ENCODE data around the gene AFAP1.

DNA sequence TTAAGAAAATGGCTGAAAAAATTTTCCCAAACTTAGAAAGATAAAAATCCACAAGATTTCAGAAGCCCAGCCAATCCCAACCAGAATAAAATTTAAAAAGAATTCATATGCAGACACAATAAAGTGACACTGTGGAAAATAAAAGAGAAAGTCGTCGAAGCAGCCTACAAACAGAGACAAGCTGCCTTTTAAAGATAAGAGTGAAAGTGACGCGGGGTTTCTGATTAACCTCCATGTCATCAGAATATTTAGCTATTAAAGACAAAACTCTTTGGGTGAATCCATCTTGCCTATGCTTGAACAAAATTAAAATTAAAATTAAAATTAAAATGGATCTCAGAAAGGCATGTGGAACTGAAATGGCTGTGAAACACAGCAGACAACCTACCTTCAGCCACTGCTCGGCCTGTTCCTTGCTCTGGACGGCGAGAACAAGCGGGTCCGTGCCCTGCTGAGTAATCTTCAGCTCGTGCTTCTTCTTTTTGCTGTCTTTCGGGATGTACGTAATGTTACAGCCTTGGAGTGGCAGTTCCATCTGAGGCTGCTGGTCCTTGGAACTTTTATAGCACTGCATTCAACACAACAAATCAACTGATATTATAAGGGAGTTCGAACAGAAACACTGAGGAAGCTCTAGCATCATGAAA is 101.4 kb downstream of the AFAP1 start:
- TF ChIP-seq REST (IDR thresholded peaks at IDR 0.05; ENCODE audit: insufficient read depth in 1 of 2, low read depth in 2 of 2, low read length in 2 of 2) (no peak), POLR2AphosphoS5 (IDR thresholded peaks at IDR 0.05; ENCODE audit: low read depth, low read length) (no peak), SIN3A (IDR thresholded peaks at IDR 0.05; ENCODE audit: borderline replicate concordance, insufficient read depth, low read length) (no peak), TAF1 (IDR thresholded peaks at IDR 0.05; ENCODE audit: borderline replicate concordance, insufficient read depth, low read length) (no peak)

Data from PFSK-1 (cell line).